Fibroblast of lung (primary cell): ENCODE data around the gene SEPTIN5. TPM values are rescaled to one million over a fixed set of nuclear protein-coding genes. Genes with fewer than 3 reads are reported as not detected.
A peak's percentile ranks its signal among the peaks of the same experiment; 100 is the strongest.

Experiments used
- DNase-seq, 2 donors: peaks; one replicate each; pipeline versions ENCODE4 v3.0.0 to v3.0.0-alpha.2; 2010; ENCODE audit warnings: low read depth in 2 of 2
- H2AFZ ChIP-seq: 2 replicates; pipeline ENCODE4 v1.5.1; 2012; ENCODE audit warnings: low read length, control low read depth, inconsistent platforms
- H3K27ac ChIP-seq: 2 replicates; pipeline ENCODE4 v1.5.1; 2011; ENCODE audit warnings: low read length, control low read depth; ENCODE audit not compliant: insufficient read depth
- H3K27me3 ChIP-seq: 2 replicates; pipeline ENCODE4 v1.5.1; 2011; ENCODE audit warnings: mild to moderate bottlenecking, low read length; ENCODE audit not compliant: control insufficient read depth, insufficient read depth
- H3K36me3 ChIP-seq: 2 replicates; pipeline ENCODE4 v1.5.1; 2011; ENCODE audit warnings: low read length; ENCODE audit not compliant: control insufficient read depth, insufficient read depth
- H3K4me1 ChIP-seq: 2 replicates; pipeline ENCODE4 v1.5.1; 2011; ENCODE audit warnings: low read length; ENCODE audit not compliant: control insufficient read depth, insufficient read depth; ENCODE audit errors: extremely low read depth
- H3K4me2 ChIP-seq: 2 replicates; pipeline ENCODE4 v1.5.1; 2011; ENCODE audit warnings: low read length, control low read depth; ENCODE audit not compliant: insufficient read depth; ENCODE audit errors: extremely low read depth
- H3K4me3 ChIP-seq, 4 experiments: fragments of 200-600 bp in 1 of 4; sonication (generic) in 1 of 4; replicated peaks in 1 of 4; 2 replicates each; pipeline ENCODE4 v1.5.1; 2011 to 2016; ENCODE audit warnings: low read length in 4 of 4, low read depth in 3 of 4, mild to moderate bottlenecking in 3 of 4, control low read depth in 2 of 4, inconsistent platforms in 1 of 4, mixed read lengths in 1 of 4; ENCODE audit not compliant: insufficient read depth in 1 of 4; ENCODE audit errors: control extremely low read depth in 1 of 4
- H3K79me2 ChIP-seq: 2 replicates; pipeline ENCODE4 v1.5.1; 2012; ENCODE audit warnings: mild to moderate bottlenecking, low read length, inconsistent platforms; ENCODE audit not compliant: control insufficient read depth, insufficient read depth
- H3K9ac ChIP-seq: 2 replicates; pipeline ENCODE4 v1.5.1; 2011; ENCODE audit warnings: mild to moderate bottlenecking, low read length, control low read depth; ENCODE audit not compliant: insufficient read depth
- H3K9me3 ChIP-seq: 2 replicates; pipeline ENCODE4 v1.5.1; 2012; ENCODE audit warnings: low read depth, low read length; ENCODE audit not compliant: control insufficient read depth, insufficient read depth
- H4K20me1 ChIP-seq: 2 replicates; pipeline ENCODE4 v1.5.1; 2011; ENCODE audit warnings: low read length; ENCODE audit not compliant: control insufficient read depth, insufficient read depth; ENCODE audit errors: extremely low read depth
- EZH2 ChIP-seq: IDR thresholded peaks from 2 replicates; pipeline ENCODE4 v1.5.1; 2012; ENCODE audit warnings: low read length, control low read depth, mild to moderate bottlenecking; ENCODE audit errors: missing control alignments
- polyA plus RNA-seq, 2 donors: library from polyadenylated mRNA; depleted of rRNA in 1 of 2; stranded (reverse) in 1 of 2; unstranded in 1 of 2; fragments of >200 nt; gene quantifications; 2 replicates each; pipeline ENCODE4 v1.2.1, GENCODE V29; 2011 to 2012; ENCODE audit warnings: missing spikeins in 1 of 2
- total RNA-seq: library from RNA; depleted of rRNA; stranded (reverse); fragments of >200 nt; gene quantifications from 2 replicates; pipeline ENCODE4 v1.2.1, GENCODE V29; 2014
- TF ChIP-seq, protein P1 (sequence below), 2 donors: IDR thresholded peaks in 1 of 2; conservative IDR thresholded peaks in 1 of 2; 1 replicate in 1 of 2; 2 replicates in 1 of 2; pipeline ENCODE4 v1.5.1; 2011 to 2012; ENCODE audit warnings: low read length in 2 of 2, control low read depth in 1 of 2, inconsistent platforms in 1 of 2, low read depth in 1 of 2, mild to moderate bottlenecking in 1 of 2

SEPTIN5 gene
- total and polyA plus RNA-seq, 2 donors (not counting 1 experiment from before 2014, with no cell fraction given), result 14.5 to 25.8 TPM

DNA sequence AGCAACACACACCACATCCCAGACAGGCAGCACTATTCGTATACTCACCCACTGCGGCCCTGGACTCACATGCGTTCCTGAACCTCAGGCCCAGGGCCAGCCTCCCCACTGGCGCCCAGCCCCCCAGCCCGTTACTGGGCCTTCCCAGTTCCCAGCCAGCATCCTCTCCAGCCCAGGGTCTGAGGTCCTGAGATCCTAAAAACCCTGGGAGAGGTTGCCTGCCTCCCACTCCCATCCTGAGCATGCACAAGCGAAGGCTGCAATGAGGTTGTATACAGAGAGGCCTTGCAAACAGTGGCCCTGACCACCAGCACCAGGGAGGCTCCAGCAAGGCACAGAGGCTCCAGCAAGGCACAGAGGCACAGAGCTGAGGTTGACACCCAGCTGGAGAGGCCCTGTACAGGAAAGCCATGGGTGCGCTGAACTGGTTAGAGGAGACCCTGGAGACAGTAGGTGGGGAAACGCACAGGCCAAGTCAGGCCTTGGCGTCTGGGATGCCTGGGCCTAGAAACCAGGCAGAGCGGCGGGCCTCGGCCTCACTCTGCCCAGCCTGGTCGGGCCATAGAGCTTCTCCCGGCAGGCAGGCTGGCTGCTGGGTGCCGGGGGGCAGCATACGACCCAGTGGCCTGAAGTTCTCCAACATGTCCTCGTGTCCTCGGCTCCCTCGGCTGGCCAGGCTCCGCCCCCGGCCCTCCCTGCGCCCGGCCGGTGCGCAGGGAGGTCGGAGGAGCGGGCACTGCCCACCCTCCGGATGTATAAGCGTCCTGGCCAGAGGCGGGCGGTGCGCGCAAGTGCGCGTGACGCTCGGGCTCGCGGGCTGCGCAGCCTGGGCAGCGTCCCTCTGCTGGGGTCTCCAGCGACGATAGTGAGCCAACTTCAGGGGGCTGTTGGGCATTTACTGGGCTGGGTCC, 43.9 kb downstream of the SEPTIN5 start:
- DNase-seq, result no peak
- TF ChIP-seq, protein P1, sequence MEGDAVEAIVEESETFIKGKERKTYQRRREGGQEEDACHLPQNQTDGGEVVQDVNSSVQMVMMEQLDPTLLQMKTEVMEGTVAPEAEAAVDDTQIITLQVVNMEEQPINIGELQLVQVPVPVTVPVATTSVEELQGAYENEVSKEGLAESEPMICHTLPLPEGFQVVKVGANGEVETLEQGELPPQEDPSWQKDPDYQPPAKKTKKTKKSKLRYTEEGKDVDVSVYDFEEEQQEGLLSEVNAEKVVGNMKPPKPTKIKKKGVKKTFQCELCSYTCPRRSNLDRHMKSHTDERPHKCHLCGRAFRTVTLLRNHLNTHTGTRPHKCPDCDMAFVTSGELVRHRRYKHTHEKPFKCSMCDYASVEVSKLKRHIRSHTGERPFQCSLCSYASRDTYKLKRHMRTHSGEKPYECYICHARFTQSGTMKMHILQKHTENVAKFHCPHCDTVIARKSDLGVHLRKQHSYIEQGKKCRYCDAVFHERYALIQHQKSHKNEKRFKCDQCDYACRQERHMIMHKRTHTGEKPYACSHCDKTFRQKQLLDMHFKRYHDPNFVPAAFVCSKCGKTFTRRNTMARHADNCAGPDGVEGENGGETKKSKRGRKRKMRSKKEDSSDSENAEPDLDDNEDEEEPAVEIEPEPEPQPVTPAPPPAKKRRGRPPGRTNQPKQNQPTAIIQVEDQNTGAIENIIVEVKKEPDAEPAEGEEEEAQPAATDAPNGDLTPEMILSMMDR (conservative IDR thresholded peaks at IDR 0.05 in 1 of 2, IDR thresholded peaks at IDR 0.05 in 1 of 2; ENCODE audit: low read depth in 1 of 2, low read length in 2 of 2), result no peak
- TF ChIP-seq EZH2, result no peak
- Histone ChIP-seq H3K4me1 (no peaks in the 10 kb centered on the region), H3K9ac (no peak overlapping the region), H4K20me1 (no peaks in the 10 kb centered on the region), H3K36me3 (no peaks in the 10 kb centered on the region), H3K27me3 (peaks cover 81% of the 10 kb centered on the region), H3K27ac (no peak overlapping the region), H3K4me3 (no peak overlapping the region), H3K4me2 (no peak overlapping the region), H2AFZ (no peak overlapping the region), H3K79me2 (no peaks in the 10 kb centered on the region), H3K9me3 (no peaks in the 10 kb centered on the region)

DNA sequence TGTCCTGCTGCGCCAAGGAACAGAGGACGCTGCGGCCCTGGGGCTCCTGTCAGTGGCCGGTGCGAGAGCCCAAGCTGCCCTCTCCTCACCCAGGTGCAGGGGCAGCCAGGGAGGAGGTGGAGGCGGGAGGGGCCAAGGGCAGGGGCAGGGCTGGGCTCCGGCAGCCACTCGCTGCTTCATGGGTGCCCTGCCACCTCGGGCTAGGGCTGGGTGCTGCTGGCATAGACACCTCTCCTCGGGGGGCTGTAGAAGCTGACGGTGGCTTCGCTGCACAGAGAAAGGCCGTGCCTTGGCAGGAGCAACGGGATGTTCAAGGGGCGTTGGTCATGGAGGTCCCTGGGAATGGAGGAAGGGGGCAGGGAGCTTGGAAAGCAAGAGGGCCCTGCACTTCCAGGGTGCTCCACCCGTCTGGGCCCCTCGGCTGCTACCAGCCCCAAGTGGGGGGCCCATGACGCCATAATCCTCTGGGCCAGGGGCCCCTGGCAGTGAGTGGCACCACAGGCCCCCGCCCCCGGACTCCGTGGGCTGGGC, 44.7 kb downstream of the SEPTIN5 start:
- Histone ChIP-seq H3K27ac (no peak overlapping the region), H4K20me1 (no peaks in the 10 kb centered on the region), H3K9me3 (no peaks in the 10 kb centered on the region), H3K36me3 (no peaks in the 10 kb centered on the region), H3K9ac (no peak overlapping the region), H3K4me2 (no peak overlapping the region), H3K4me1 (no peaks in the 10 kb centered on the region), H2AFZ (no peak overlapping the region), H3K4me3 (no peak overlapping the region), H3K79me2 (no peaks in the 10 kb centered on the region), H3K27me3 (peaks cover 75% of the 10 kb centered on the region)
- DNase-seq, result no peak
- TF ChIP-seq EZH2, result no peak
- TF ChIP-seq, protein P1 (conservative IDR thresholded peaks at IDR 0.05 in 1 of 2, IDR thresholded peaks at IDR 0.05 in 1 of 2; ENCODE audit: low read depth in 1 of 2, low read length in 2 of 2), result no peak

DNA sequence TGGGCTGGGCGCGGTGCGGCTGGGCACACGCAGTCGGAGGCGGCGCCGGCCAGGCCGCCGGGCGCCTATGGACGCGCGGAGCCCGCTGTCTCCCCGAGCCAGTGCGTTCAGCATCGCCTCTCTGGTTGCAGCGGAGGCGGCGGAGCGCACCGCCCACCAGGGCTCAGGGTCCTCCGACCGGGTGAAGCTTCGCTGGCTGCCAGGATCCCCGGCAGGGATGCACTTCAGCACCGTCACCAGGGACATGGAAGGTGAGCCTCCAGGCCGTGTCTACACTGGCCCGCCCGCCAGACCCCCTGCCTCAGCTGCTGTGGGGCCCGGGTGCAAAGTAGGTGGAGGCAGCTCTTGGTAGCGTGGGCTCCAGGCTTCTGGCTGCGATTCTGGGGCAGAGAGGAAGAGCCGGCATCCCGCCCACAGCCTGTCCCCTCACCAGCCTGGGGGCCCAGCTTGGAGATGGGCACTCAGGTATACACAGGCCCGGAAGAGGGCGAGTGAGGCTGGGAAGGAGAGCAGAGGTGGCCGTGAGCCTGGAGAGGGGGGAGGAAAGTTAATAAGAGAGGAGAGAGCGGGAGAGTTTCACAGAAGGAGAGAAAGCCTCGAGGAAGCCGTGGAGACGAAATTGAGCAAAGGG, 45.2 kb downstream of the SEPTIN5 start:
- Histone ChIP-seq H3K4me3 (no peak overlapping the region), H3K79me2 (no peaks in the 10 kb centered on the region), H3K27me3 (peaks cover 74% of the 10 kb centered on the region), H3K27ac (no peak overlapping the region), H2AFZ (no peak overlapping the region), H4K20me1 (no peaks in the 10 kb centered on the region), H3K9me3 (no peaks in the 10 kb centered on the region), H3K4me1 (no peaks in the 10 kb centered on the region), H3K4me2 (peak overlapping the region; percentile 32), H3K9ac (no peak overlapping the region), H3K36me3 (no peaks in the 10 kb centered on the region)
- DNase-seq, result no peak
- TF ChIP-seq, protein P1 (conservative IDR thresholded peaks at IDR 0.05 in 1 of 2, IDR thresholded peaks at IDR 0.05 in 1 of 2; ENCODE audit: low read depth in 1 of 2, low read length in 2 of 2), result no peak
- TF ChIP-seq EZH2, result peak; percentile 98
